HCT116 (cell line): ENCODE measurements around the gene PLEKHA4. TPM values are rescaled to one million over a fixed set of nuclear protein-coding genes. Genes with fewer than 3 reads are reported as not detected.

Source experiments
- ATAC-seq: fragments of 200-7000 bp; cut with Tn5 transposase; 2 replicates; pipeline ENCODE4 v1.9.1; 2020; ENCODE audit warnings: mild to moderate bottlenecking, moderate library complexity
- BruUV-seq: library from RNA; stranded (reverse); fragments of 400-500 nt; replicated peaks from 2 replicates; lab custom pipeline; 2021; lab: Mats Ljungman, UMichigan
- CTCF ChIA-PET: fragments of 300-600 bp; sonication (Branson Sonifier 250); formaldehyde crosslinking; loops from one replicate; lab custom pipeline; 2021; ENCODE audit warnings: antibody characterized with exemption; lab: Charles Lee
- POLR2A ChIA-PET: fragments of 300-600, 350-600 bp; sonication (Branson Sonifier 250); formaldehyde crosslinking; loops from one replicate; lab custom pipeline; 2021; ENCODE audit warnings: antibody characterized with exemption; lab: Charles Lee
- RAD21 ChIA-PET, 2 experiments: fragments of 300-600 bp; sonication (Branson Sonifier 250); formaldehyde crosslinking; loops; one replicate each; lab custom pipeline; 2023; ENCODE audit warnings: low total read pairs in 2 of 2; ENCODE audit not compliant: uncharacterized antibody in 2 of 2, unreplicated experiment in 2 of 2, low non-redundant PET in 1 of 2; lab: Charles Lee
- DNase-seq: peaks from one replicate; pipeline ENCODE4 v3.0.0-alpha.2; 2010; ENCODE audit warnings: low read depth, low spot score
- H2AFZ ChIP-seq: fragments of 200-600 bp; shearing (Covaris generic), sonication (generic); 2 replicates; pipeline ENCODE4 v1.6.1; 2017; ENCODE audit warnings: low read depth, mixed run types, mixed read lengths, antibody characterized with exemption, low read length; ENCODE audit not compliant: poor library complexity, severe bottlenecking
- H3K27ac ChIP-seq: 2 replicates; pipeline ENCODE4 v1.5.1; 2012; ENCODE audit warnings: low read depth, low read length
- H3K27me3 ChIP-seq: fragments of 200-600 bp; sonication (generic); 2 replicates; pipeline ENCODE4 v1.6.1; 2016; ENCODE audit warnings: mixed run types, low read length, mixed read lengths; ENCODE audit not compliant: insufficient read depth
- H3K36me3 ChIP-seq, 2 experiments: fragments of 200-500 bp in 1 of 2; fragments of 200-600 bp in 1 of 2; sonication (Bioruptor generic) in 1 of 2; sonication (generic) in 1 of 2; 2 replicates each; pipeline versions ENCODE4 v1.5.1 to v1.6.1; 2014 to 2016; ENCODE audit warnings: low read length in 2 of 2, inconsistent platforms in 1 of 2, mixed read lengths in 1 of 2, mixed run types in 1 of 2; ENCODE audit not compliant: insufficient read depth in 2 of 2, control insufficient read depth in 1 of 2
- H3K4me1 ChIP-seq, 2 experiments: fragments of 200-600 bp in 1 of 2; sonication (generic) in 1 of 2; 2 replicates each; pipeline versions ENCODE4 v1.5.1 to v1.6.1; 2012 to 2017; ENCODE audit warnings: low read length in 2 of 2, inconsistent platforms in 1 of 2, mild to moderate bottlenecking in 1 of 2, mixed read lengths in 1 of 2, mixed run types in 1 of 2, moderate library complexity in 1 of 2; ENCODE audit not compliant: insufficient read depth in 2 of 2, control insufficient read depth in 1 of 2
- H3K4me2 ChIP-seq: fragments of 200-600 bp; sonication (generic); 2 replicates; pipeline ENCODE4 v1.6.1; 2017; ENCODE audit warnings: mixed run types, low read length, mixed read lengths
- H3K4me3 ChIP-seq, 2 experiments: fragments of 200-600 bp in 1 of 2; sonication (generic) in 1 of 2; replicated peaks in 1 of 2; 2 replicates each; pipeline ENCODE4 v1.5.1; 2011 to 2016; ENCODE audit warnings: low read length in 2 of 2, control low read depth in 1 of 2, low read depth in 1 of 2, mild to moderate bottlenecking in 1 of 2, mixed read lengths in 1 of 2, mixed run types in 1 of 2
- H3K79me2 ChIP-seq: fragments of 200-600 bp; sonication (generic); 2 replicates; pipeline ENCODE4 v1.6.1; 2017; ENCODE audit warnings: mild to moderate bottlenecking, mixed run types, low read length, moderate library complexity, mixed read lengths; ENCODE audit not compliant: insufficient read depth
- H3K9ac ChIP-seq: fragments of 200-600 bp; sonication (generic); 2 replicates; pipeline ENCODE4 v1.6.1; 2016; ENCODE audit warnings: low read length, mixed read lengths
- H3K9me2 ChIP-seq: fragments of 200-600 bp; sonication (generic), shearing (Covaris generic); 2 replicates; pipeline ENCODE4 v1.6.1; 2017; ENCODE audit warnings: mixed run types, mild to moderate bottlenecking, moderate library complexity; ENCODE audit not compliant: insufficient read depth
- H3K9me3 ChIP-seq, 2 experiments: fragments of 200-500 bp in 1 of 2; fragments of 200-600 bp in 1 of 2; sonication (Bioruptor generic) in 1 of 2; sonication (generic) in 1 of 2; 2 replicates each; pipeline ENCODE4 v1.6.1; 2014 to 2017; ENCODE audit warnings: low read length in 2 of 2, mixed read lengths in 2 of 2, inconsistent platforms in 1 of 2, low read depth in 1 of 2, mild to moderate bottlenecking in 1 of 2, mixed run types in 1 of 2, moderate library complexity in 1 of 2; ENCODE audit not compliant: control insufficient read depth in 1 of 2, insufficient read depth in 1 of 2
- H4K20me1 ChIP-seq: fragments of 200-600 bp; sonication (generic), shearing (Covaris generic); 2 replicates; pipeline ENCODE4 v1.6.1; 2017; ENCODE audit warnings: mixed run types, mild to moderate bottlenecking, moderate library complexity; ENCODE audit not compliant: insufficient read depth
- CBX3 ChIP-seq: IDR thresholded peaks from 2 replicates; pipeline ENCODE4 v1.6.1; 2012; ENCODE audit warnings: low read depth
- CEBPB ChIP-seq: IDR thresholded peaks from 2 replicates; pipeline ENCODE4 v1.6.1; 2012; ENCODE audit warnings: low read depth
- EGR1 ChIP-seq: IDR thresholded peaks from 2 replicates; pipeline ENCODE4 v1.6.1; 2012; ENCODE audit warnings: low read depth
- ELF1 ChIP-seq: IDR thresholded peaks from 2 replicates; pipeline ENCODE4 v1.6.1; 2012; ENCODE audit warnings: low read depth, borderline replicate concordance
- FOSL1 ChIP-seq: IDR thresholded peaks from 2 replicates; pipeline ENCODE4 v1.6.1; 2012; ENCODE audit warnings: low read depth
- POLR2A ChIP-seq: IDR thresholded peaks from 2 replicates; pipeline ENCODE4 v1.7.0; 2011; ENCODE audit warnings: borderline replicate concordance; ENCODE audit not compliant: insufficient read depth, insufficient read length; ENCODE audit errors: extremely low read depth
- POLR2AphosphoS5 ChIP-seq: IDR thresholded peaks from 2 replicates; pipeline ENCODE4 v1.6.1; 2011; ENCODE audit warnings: mild to moderate bottlenecking, low read depth, low read length, moderate library complexity
- REST ChIP-seq: IDR thresholded peaks from 2 replicates; pipeline ENCODE4 v1.6.1; 2012; ENCODE audit warnings: low read depth
- SP1 ChIP-seq: IDR thresholded peaks from 2 replicates; pipeline ENCODE4 v1.6.1; 2012; ENCODE audit warnings: low read depth
- ZNF274 ChIP-seq: fragments of 200-500 bp; sonication (Bioruptor generic); IDR thresholded peaks from 2 replicates; pipeline ENCODE4 v1.6.1; 2014; ENCODE audit warnings: mild to moderate bottlenecking, low read depth, low read length, inconsistent platforms
- intact Hi-C: fragments of 100-400 bp; cut with micrococcal nuclease; formaldehyde crosslinking; loops from 2 replicates; pipeline ENCODE4 v1.10.0; 2022
- total RNA-seq: library from RNA; stranded (reverse); gene quantifications from one replicate; pipeline ENCODE4 v1.2.1, GENCODE V29; 2021; ENCODE audit not compliant: unreplicated experiment
- TF ChIP-seq, protein P1 (sequence below): IDR thresholded peaks from 2 replicates; pipeline ENCODE4 v1.6.1; 2011; ENCODE audit warnings: mild to moderate bottlenecking, low read length, moderate library complexity; ENCODE audit not compliant: insufficient replicate concordance; ENCODE audit errors: extremely low read depth
- TF ChIP-seq, protein P2 (sequence below), 3 experiments: fragments of 200-600 bp in 1 of 3; sonication (generic) in 1 of 3; IDR thresholded peaks in 2 of 3; conservative IDR thresholded peaks in 1 of 3; 2 replicates each; pipeline ENCODE4 v1.5.1; 2012 to 2017; ENCODE audit warnings: low read depth in 2 of 3, low read length in 2 of 3, antibody characterized with exemption in 1 of 3, borderline replicate concordance in 1 of 3, control low read depth in 1 of 3, mild to moderate bottlenecking in 1 of 3, mixed read lengths in 1 of 3, mixed run types in 1 of 3, moderate library complexity in 1 of 3; ENCODE audit not compliant: insufficient read depth in 1 of 3
- TF ChIP-seq, protein P3 (sequence below): IDR thresholded peaks from 2 replicates; pipeline ENCODE4 v1.6.1; 2012

The PLEKHA4 gene
- total RNA-seq, 1 experiment from 2014 or later: 20.4 TPM

- Histone ChIP-seq H3K4me1 (peaks cover 19% of the 10 kb centered on the region in 2 experiments), H4K20me1 (no peaks in the 10 kb centered on the region), H3K9ac (no peak overlapping the region), H3K79me2 (no peaks in the 10 kb centered on the region), H2AFZ (no peak overlapping the region), H3K27ac (no peak overlapping the region), H3K36me3 (no peaks in the 10 kb centered on the region), H3K9me3 (no peaks in the 10 kb centered on the region), H3K4me3 (no peak overlapping the region), H3K9me2 (no peaks in the 10 kb centered on the region), H3K27me3 (no peaks in the 10 kb centered on the region), H3K4me2 (no peak overlapping the region)
- ATAC-seq: no peak
- intact Hi-C loops: no loop called here
- ChIA-PET RAD21 (no interaction called here), POLR2A (no interaction called here), CTCF (no interaction called here)
- BruUV-seq: no TSS peak
- no peak for DNase-seq
- TF ChIP-seq CEBPB (no peak), CBX3 (no peak), ZNF274 (no peak), POLR2AphosphoS5 (no peak), FOSL1 (no peak), EGR1 (no peak)
- TF ChIP-seq, protein P1, sequence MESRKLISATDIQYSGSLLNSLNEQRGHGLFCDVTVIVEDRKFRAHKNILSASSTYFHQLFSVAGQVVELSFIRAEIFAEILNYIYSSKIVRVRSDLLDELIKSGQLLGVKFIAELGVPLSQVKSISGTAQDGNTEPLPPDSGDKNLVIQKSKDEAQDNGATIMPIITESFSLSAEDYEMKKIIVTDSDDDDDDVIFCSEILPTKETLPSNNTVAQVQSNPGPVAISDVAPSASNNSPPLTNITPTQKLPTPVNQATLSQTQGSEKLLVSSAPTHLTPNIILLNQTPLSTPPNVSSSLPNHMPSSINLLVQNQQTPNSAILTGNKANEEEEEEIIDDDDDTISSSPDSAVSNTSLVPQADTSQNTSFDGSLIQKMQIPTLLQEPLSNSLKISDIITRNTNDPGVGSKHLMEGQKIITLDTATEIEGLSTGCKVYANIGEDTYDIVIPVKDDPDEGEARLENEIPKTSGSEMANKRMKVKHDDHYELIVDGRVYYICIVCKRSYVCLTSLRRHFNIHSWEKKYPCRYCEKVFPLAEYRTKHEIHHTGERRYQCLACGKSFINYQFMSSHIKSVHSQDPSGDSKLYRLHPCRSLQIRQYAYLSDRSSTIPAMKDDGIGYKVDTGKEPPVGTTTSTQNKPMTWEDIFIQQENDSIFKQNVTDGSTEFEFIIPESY: no peak
These were observed 45.9 kb downstream of the PLEKHA4 start for GRCh38 chr19:48822514-48822913.

DNA sequence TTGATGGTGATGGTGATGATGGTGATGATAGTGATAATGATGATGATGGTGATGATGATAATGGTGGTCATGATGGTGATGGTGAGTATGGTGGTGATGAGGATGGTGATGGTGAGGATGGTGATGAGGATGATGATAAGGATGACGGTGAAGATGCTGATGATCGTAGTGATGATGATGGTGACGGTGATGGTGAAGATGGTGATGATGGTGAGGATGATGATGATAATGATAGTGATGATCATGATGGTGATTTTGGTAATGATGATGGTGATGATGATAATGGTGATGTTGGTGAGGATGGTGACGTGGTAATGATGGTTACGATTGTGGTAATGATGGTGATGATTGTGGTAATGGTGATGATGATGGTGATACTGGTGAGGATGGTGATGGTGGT lies 46.8 kb downstream of the PLEKHA4 start:
- Histone ChIP-seq H3K36me3 (no peaks in the 10 kb centered on the region), H3K27ac (no peak overlapping the region), H3K9me3 (no peaks in the 10 kb centered on the region), H3K9ac (no peak overlapping the region), H3K4me1 (peaks cover 19% of the 10 kb centered on the region in 2 experiments), H3K79me2 (no peaks in the 10 kb centered on the region), H3K4me3 (no peak overlapping the region), H3K9me2 (no peaks in the 10 kb centered on the region), H3K27me3 (no peaks in the 10 kb centered on the region), H2AFZ (no peak overlapping the region), H4K20me1 (no peaks in the 10 kb centered on the region), H3K4me2 (no peak overlapping the region)
- CTCF ChIA-PET: no interaction called here
- POLR2A ChIA-PET: no interaction called here
- ATAC-seq (no peak), DNase-seq (no peak)
- intact Hi-C loops: no loop called here
- RAD21 ChIA-PET: no interaction called here
- no TSS peak for BruUV-seq
- TF ChIP-seq, protein P2, sequence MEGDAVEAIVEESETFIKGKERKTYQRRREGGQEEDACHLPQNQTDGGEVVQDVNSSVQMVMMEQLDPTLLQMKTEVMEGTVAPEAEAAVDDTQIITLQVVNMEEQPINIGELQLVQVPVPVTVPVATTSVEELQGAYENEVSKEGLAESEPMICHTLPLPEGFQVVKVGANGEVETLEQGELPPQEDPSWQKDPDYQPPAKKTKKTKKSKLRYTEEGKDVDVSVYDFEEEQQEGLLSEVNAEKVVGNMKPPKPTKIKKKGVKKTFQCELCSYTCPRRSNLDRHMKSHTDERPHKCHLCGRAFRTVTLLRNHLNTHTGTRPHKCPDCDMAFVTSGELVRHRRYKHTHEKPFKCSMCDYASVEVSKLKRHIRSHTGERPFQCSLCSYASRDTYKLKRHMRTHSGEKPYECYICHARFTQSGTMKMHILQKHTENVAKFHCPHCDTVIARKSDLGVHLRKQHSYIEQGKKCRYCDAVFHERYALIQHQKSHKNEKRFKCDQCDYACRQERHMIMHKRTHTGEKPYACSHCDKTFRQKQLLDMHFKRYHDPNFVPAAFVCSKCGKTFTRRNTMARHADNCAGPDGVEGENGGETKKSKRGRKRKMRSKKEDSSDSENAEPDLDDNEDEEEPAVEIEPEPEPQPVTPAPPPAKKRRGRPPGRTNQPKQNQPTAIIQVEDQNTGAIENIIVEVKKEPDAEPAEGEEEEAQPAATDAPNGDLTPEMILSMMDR (IDR thresholded peaks at IDR 0.05 in 2 of 3, conservative IDR thresholded peaks at IDR 0.05 in 1 of 3; ENCODE audit: borderline replicate concordance in 1 of 3, insufficient read depth in 1 of 3, low read depth in 2 of 3, low read length in 2 of 3): no peak
- TF ChIP-seq ELF1: no peak
- no peak for TF ChIP-seq SP1
- no peak for TF ChIP-seq REST
- TF ChIP-seq, protein P3, sequence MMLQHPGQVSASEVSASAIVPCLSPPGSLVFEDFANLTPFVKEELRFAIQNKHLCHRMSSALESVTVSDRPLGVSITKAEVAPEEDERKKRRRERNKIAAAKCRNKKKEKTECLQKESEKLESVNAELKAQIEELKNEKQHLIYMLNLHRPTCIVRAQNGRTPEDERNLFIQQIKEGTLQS: no peak
- TF ChIP-seq CBX3: no peak
- TF ChIP-seq POLR2A: no peak
